ENCODE measurements around the gene ZNF22. TPM values are rescaled to one million over a fixed set of nuclear protein-coding genes. Genes with fewer than 3 reads are reported as not detected.

ZNF22 gene
- total RNA-seq, 1 donor from 2014 or later, result 81.0 TPM

DNA sequence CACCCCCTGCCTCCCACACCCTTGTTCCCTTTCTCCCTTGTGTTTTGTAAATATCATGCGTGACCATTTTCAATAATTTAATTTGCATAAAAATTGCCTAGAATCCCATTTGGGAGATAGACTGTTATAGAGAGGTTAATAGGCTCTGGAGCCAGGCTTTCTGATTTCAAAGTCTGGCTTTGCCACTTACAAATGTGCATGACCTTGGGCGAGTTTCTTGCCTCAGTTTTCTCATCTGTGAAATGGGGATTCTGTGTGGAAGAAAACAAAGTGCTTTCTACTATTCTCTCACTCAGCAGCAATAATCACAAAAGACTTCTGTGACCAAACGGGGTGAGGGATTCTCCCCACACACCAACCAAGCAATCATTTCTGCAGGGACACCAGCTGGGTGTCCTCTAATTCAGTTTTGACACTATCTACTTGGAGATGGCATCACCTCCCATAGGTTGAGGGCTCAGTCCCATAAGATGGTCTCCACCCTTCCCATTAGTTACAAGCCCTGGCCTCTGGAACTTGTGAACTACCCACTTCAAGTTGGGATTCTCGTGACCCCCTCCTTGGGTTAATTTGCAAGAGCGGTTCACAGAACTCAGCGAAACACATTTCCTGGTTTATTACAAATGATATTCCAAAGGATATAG is 3.5 kb upstream of the ZNF22 start:
- H4K20me1 ChIP-seq (ENCODE audit: low read depth), result peaks cover 8% of the 10 kb centered on the region
- H3K9me3 Mint-ChIP-seq, result peaks cover 12% of the 10 kb centered on the region
- H3K4me1 Mint-ChIP-seq, result peaks cover 20% of the 10 kb centered on the region
- peaks cover 8% of the 10 kb centered on the region for H3K27me3 Mint-ChIP-seq (ENCODE audit: insufficient read depth, low read depth)
- H3K9me3 ChIP-seq (ENCODE audit: low read depth), result no peaks in the 10 kb centered on the region
- H3K27ac ChIP-seq, result no peak overlapping the region
- H3K4me3 Mint-ChIP-seq, result no peak overlapping the region
- no peak overlapping the region for H3K27ac Mint-ChIP-seq
- no peaks in the 10 kb centered on the region for H3K27me3 ChIP-seq
- DNase-seq (ENCODE audit: low spot score), result no peak
- no peak overlapping the region for H3K4me3 ChIP-seq
- peaks cover 18% of the 10 kb centered on the region for H3K4me1 ChIP-seq
- no peak overlapping the region for H3K9ac ChIP-seq
- peaks cover 11% of the 10 kb centered on the region for H3K79me2 ChIP-seq (ENCODE audit: low read depth)
- H3F3A ChIP-seq (ENCODE audit: low read depth), result peaks cover 14% of the 10 kb centered on the region
- no peak overlapping the region for H2AFZ ChIP-seq (replicated peaks)
- no peak overlapping the region for H3K4me2 ChIP-seq
- peaks cover 11% of the 10 kb centered on the region for H3K36me3 Mint-ChIP-seq
- H3K36me3 ChIP-seq, result no peaks in the 10 kb centered on the region
- TF ChIP-seq EZH2phosphoT487 (IDR thresholded peaks at IDR 0.05), result no peak
- TF ChIP-seq EZH2 (IDR thresholded peaks at IDR 0.05), result no peak
- TF ChIP-seq, protein P1, sequence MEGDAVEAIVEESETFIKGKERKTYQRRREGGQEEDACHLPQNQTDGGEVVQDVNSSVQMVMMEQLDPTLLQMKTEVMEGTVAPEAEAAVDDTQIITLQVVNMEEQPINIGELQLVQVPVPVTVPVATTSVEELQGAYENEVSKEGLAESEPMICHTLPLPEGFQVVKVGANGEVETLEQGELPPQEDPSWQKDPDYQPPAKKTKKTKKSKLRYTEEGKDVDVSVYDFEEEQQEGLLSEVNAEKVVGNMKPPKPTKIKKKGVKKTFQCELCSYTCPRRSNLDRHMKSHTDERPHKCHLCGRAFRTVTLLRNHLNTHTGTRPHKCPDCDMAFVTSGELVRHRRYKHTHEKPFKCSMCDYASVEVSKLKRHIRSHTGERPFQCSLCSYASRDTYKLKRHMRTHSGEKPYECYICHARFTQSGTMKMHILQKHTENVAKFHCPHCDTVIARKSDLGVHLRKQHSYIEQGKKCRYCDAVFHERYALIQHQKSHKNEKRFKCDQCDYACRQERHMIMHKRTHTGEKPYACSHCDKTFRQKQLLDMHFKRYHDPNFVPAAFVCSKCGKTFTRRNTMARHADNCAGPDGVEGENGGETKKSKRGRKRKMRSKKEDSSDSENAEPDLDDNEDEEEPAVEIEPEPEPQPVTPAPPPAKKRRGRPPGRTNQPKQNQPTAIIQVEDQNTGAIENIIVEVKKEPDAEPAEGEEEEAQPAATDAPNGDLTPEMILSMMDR (IDR thresholded peaks at IDR 0.05), result no peak

DNA sequence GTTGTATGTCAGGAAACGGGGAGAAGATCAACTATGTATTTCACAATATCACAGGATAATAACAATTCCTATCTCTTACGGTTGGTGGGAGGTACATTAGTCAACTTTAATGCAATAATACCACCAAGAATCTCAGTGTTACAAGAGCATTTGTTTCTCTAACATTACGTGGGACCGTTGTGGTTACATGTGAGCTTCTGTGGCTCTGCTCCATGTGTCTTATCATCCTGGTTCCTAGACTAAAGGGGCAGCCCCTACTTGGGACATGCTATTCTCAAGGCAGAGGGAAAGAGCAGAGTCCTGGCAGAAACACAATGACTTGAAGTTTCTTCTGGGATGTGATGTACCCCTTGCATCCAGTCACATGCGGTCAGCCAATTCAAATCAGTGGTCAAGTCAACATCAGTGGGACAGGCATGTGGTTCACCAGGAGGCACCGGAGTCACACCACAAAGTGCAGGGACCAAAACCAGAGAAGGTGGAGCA is 2.5 kb upstream of the ZNF22 start:
- Histone ChIP-seq H3K79me2 (ENCODE audit: low read depth) (peaks cover 21% of the 10 kb centered on the region), H3K27me3 (no peaks in the 10 kb centered on the region), H3K9ac (no peak overlapping the region), H3K4me2 (no peak overlapping the region), H3K4me1 (peaks cover 15% of the 10 kb centered on the region), H3K36me3 (peaks cover 2% of the 10 kb centered on the region), H4K20me1 (ENCODE audit: low read depth) (peaks cover 18% of the 10 kb centered on the region), H3F3A (ENCODE audit: low read depth) (peaks cover 14% of the 10 kb centered on the region), H3K27ac (no peak overlapping the region), H3K9me3 (ENCODE audit: low read depth) (no peaks in the 10 kb centered on the region), H2AFZ (replicated peaks) (no peak overlapping the region), H3K4me3 (no peak overlapping the region)
- peaks cover 8% of the 10 kb centered on the region for H3K27me3 Mint-ChIP-seq (ENCODE audit: insufficient read depth, low read depth)
- H3K9me3 Mint-ChIP-seq, result peaks cover 20% of the 10 kb centered on the region
- peak overlapping the region; percentile 63 for H3K27ac Mint-ChIP-seq
- no peak overlapping the region for H3K4me3 Mint-ChIP-seq
- TF ChIP-seq EZH2 (IDR thresholded peaks at IDR 0.05) (no peak), EZH2phosphoT487 (IDR thresholded peaks at IDR 0.05) (no peak)
- TF ChIP-seq, protein P1 (IDR thresholded peaks at IDR 0.05), result no peak
- H3K36me3 Mint-ChIP-seq, result peaks cover 19% of the 10 kb centered on the region
- no peak for DNase-seq (ENCODE audit: low spot score)
- peaks cover 20% of the 10 kb centered on the region for H3K4me1 Mint-ChIP-seq

DNA sequence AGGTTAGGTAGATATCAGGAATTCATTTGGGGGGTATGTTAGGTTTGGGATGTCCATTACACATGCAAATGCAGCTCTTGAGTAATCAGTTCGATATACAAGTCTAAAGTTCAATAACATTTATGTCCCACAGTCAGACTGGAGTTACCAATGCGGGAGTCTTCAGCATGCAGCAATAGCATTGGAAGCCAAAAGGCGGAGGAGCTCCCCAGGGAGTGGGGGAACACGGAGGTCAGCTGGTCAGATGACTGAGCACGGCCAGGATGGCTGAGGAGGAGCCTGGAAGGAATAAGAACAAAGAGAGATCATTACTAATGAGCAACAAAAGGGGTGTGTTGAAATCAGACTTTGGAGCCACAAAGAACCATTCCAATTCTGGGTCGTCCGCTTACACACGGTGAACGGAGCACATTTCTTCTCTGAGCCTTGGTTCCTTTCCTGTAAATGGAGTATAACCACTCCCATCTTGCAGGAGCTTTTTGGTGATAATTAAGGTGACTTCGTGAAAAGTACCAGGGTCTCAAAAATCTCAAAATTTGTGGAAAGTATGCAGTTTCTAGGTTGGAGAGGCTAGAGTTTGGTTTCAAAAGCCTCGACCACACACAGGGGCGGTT is 478 bp upstream of the ZNF22 start:
- Histone ChIP-seq H3K4me3 (peak overlapping the region; percentile 52), H3K27ac (no peak overlapping the region), H3K9ac (no peak overlapping the region), H3K9me3 (ENCODE audit: low read depth) (no peaks in the 10 kb centered on the region), H3K36me3 (peaks cover 18% of the 10 kb centered on the region), H3K4me1 (peaks cover 10% of the 10 kb centered on the region), H4K20me1 (ENCODE audit: low read depth) (peaks cover 23% of the 10 kb centered on the region), H3K27me3 (no peaks in the 10 kb centered on the region), H3F3A (ENCODE audit: low read depth) (peaks cover 14% of the 10 kb centered on the region), H3K4me2 (peak overlapping the region; percentile 77), H3K79me2 (ENCODE audit: low read depth) (peaks cover 37% of the 10 kb centered on the region), H2AFZ (replicated peaks) (peak overlapping the region; percentile 100)
- H3K4me3 Mint-ChIP-seq, result peak overlapping the region; percentile 85
- peaks cover 6% of the 10 kb centered on the region for H3K27me3 Mint-ChIP-seq (ENCODE audit: insufficient read depth, low read depth)
- peaks cover 39% of the 10 kb centered on the region for H3K9me3 Mint-ChIP-seq
- DNase-seq (ENCODE audit: low spot score), result no peak
- H3K4me1 Mint-ChIP-seq, result peaks cover 12% of the 10 kb centered on the region
- no peak for TF ChIP-seq EZH2 (IDR thresholded peaks at IDR 0.05)
- TF ChIP-seq, protein P1 (IDR thresholded peaks at IDR 0.05), result no peak
- TF ChIP-seq EZH2phosphoT487 (IDR thresholded peaks at IDR 0.05), result no peak
- H3K36me3 Mint-ChIP-seq, result peaks cover 37% of the 10 kb centered on the region
- peak overlapping the region; percentile 93 for H3K27ac Mint-ChIP-seq
